GM18861 (cell line): ENCODE results near the gene SLC25A36.
"Not testable (repeated sequence)": the region's sequence is repeated elsewhere in the genome, so short reads cannot be mapped to it uniquely, and the experiment has no call there.

ENCODE experiments used
- ATAC-seq: cut with Tn5 transposase; IDR thresholded peaks from one replicate; pipeline ENCODE4 v1.9.1; 2021; ENCODE audit not compliant: unreplicated experiment

SLC25A36 gene

DNA sequence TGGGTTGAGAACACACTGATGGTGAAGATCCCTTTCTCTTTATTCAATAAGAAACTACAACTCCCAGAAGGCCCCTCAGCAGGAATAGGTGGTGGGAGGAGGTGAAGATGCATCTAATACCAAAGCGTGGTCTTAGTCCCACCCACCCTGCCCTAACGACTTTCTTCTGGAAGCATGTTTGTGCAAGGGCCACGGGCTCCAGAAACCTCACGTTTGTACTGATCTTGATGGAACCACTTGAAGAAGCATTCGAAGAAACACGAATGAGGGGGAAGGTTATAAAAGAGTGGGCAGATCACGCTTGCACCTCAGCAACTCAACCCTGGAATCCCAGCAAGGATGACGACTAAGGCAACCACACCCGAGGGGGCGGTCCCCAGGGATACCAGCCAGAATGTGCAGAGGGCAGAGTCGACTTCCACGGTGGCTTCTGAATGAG, 10.6 kb upstream of the SLC25A36 start:
- no peak for ATAC-seq

DNA sequence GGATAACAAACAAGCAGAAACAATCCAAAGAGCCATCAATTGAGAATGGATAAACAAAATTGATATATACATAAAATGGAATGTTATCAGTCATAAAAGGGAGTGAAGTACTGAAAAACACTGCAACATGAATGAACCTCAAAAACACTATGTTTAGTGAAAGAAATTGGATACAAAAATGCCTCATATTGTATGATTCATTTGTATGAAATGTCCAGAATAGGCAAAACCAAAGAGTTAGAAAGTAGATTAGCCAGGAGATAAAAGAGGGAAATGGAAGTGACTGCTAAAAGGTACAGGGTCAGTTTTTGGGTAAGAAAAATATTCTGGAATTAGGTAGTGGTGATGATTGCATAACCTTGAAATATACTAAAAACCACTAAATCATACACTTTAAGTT, 9.8 kb upstream of the SLC25A36 start:
- no peak for ATAC-seq

DNA sequence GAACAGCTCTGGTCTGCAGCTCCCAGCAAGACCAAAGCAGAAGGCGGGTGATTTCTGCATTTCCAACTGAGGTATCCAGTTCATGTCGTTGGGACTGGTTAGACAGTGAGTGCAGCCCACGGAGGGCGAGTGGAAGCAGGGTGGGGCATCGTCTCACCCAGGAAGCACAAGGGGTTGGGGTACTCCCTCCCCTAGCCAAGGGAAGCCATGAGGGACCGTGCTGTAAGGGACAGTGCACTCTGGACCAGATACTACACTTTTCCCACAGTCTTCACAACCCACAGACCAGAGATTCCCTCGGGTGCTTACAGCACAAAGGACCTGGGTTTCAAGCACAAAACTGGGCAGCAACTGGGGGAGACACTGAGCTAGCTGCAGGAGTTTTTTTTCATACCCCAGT, 8.5 kb upstream of the SLC25A36 start:
- no peak for ATAC-seq

DNA sequence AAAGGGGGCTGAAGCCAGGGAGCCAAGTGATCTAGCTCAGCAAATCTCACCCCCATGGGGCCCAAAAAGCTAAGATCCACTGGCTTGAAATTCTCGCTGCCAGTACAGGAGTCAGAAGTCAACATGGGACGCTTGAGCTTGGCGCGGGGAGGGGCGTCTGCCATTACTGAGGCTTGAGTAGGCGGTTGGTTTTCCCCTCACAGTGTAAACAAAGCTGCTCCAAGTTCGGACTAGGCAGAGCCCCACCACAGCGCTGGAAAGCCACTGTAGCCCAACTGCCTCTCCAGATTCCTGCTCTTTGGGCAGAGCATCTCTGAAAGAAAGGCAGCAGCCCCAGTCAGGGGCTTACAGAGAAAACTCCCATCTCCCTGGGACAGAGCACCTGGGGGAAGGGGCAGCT, 8.1 kb upstream of the SLC25A36 start:
- no peak for ATAC-seq

DNA sequence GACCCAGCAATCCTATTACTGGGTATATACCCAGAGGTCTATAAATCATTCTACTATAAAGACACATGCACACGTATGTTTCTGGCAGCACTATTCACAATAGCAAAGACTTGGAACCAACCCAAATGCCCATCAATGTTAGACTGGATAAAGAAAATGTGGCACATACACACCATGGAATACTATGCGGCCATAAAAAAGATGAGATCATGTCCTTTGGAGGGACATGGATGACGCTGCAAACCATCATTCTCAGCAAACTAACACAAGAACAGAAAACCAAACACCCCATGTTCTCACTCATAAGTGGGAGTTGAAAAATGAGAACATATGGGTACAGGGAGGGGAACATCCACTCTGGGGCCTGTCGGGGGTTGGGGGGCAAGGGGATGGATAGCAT, 2.3 kb upstream of the SLC25A36 start:
- not testable (repeated sequence) for ATAC-seq

DNA sequence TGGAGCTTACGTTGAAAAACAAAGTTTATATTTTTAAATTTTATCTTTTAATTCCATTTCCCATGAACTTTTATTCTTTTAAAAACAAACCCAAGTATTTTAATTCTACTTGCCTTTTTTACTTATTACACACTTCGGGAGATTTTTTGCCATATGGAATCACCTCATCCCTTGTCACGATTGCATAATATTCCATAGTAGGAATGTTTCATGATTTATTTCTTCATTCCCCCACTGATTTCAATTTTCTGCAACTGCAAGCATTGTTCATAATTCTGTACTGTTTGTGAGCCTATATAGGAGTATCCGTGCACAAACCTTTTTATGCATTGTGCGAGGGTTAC, 574 bp upstream of the SLC25A36 start:
- no peak for ATAC-seq

DNA sequence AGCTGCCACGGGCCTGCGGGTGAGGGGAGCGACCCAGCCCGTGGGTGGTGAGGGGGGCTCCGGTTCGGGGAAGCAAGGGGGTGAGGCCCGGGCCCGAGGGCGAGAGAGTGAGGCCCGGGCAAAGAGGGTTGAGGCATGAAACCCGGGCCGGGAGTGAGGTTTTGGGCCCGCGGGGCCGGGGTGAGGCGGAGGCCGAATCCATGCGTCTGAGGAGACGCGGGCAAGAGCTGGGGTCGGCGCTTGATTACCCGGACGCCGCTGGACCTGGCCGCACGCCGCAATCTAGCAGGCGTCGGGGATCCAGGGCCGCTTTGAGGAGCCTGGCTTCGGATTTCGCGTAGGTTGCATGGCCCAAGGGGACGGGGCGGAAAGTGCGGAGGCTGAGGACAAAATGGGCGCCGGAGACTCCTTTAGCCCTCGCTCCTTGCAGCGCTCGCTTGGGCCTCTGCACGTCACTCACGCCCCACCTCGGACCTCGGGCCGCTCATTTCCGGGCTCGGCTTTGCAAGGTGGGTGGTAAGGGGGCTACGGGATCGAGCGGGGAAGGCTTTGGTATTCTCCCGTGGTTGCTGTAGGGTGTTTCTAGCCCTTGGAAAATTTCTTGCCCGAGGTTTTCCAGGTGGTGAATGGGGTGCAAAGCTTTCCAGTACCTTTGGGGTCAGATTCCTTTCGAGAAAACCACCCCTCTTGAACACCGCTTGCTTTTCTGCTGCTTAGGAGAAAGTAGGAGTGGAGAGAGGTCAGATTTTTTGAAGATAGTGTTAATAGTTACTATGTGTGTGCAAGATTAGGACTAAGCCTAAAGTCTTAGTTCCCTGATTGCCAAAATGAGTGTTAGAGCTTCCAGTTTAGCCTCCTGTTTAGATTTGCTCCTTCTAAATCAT, 827 bp downstream of the SLC25A36 start:
- ATAC-seq, result peak; percentile 29

DNA sequence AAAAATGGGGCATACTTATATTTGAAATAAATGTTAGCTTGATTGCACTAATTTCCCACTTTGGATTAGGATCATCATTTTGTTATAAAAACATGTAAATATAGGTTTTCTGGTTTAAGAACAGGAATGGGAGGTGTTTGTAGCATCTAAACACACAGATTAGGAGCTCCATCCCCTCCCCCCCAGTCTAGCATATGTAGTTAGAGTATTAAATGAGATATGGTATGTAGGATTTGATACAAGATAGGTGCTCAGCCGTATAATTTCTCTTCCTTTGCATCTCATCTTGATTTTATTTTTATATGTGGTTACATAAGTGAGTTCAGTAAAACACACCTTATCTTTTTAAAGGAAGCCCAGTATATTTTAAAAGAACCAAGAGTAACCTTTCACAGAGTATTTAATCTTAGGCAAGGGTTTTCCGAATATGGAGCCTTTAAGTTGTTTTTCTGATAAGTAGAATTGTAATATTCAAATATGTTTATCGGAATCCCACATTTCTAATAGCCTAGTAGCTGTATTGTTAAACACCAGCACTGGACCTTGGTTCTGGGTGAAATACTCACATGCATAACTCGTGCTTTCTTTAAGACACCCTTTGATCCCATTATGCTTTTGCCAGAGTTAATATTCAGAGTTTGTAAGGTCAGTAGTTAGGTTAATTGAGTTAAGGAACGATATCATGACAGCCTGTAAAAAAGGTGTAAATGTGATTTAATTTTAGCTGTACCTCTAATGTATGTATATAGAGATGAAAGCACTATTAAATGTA, 2.3 kb downstream of the SLC25A36 start:
- ATAC-seq, result no peak

DNA sequence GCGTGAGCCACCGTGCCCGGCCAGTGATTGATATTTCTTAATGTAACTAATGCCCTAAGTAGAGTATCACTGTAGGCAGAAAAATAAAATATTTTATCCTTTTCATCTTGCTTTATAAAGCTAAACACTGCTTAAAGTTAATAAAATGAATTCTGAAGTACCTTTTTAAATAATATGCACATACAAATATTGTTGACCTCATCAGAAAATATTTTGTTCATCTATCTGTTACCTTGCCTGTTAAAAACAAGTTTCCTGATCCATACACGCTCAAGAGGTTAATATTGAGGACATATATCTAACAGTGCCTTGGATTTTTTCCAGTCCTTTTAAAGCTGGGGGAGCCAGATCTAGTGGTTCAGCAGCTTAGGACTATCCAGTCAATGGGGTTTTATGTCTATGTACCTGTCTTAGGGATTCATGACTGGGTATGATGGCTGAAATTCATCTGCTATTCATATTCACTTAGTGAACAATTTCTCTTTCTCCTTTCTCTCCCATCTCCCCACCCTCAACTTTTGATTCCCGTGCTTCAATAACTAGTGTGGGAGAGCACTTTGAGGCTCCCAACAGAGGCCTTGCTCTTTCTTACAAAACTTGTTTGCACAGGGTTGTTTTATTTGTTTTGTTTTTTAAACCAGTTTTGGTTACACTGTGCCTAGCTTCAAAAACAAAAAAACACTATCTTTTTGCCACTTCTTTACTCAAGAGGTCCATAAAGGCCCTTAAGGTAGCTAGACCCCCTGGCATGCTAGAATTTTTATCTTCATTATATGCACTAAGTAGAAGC, 7.0 kb downstream of the SLC25A36 start:
- no peak for ATAC-seq

DNA sequence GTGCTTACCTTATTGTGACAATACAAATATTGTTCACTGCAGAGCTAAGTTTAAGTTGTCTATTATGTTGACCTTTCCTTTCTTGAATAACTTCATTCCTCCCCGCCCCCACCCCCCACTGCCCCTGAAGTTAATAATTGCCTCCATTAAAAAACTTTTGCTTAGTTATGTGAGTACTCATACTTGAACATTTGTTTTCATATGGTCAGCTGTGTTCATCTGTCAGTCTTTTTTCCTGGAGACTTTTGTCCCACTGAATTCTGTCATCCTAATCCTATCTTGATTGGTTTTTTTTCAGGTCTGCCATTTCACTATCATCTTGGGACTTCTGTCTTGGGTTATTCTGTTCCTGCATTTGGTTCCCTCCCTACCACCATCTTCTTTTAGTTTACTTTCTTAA, 8.5 kb downstream of the SLC25A36 start:
- ATAC-seq, result no peak

DNA sequence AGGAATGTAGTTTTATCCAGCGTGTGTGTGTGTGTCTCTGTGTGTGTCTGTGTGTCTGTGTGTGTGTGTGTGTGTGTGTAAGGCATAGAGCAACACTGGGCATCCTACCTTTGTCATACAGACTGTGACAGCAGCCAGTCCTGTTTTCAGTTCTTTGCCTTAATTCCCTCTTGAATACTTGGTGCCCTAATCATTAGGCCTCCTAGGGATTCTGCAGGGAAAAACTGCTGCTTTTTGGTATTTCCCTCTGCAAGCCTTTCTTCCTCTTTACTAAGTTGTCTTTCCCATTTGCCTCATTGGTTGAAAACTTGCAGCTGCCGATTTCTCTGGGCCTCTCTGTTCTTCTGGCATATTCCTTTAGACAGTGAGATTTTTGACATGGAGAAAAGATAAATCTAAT, 9.2 kb downstream of the SLC25A36 start:
- no peak for ATAC-seq

DNA sequence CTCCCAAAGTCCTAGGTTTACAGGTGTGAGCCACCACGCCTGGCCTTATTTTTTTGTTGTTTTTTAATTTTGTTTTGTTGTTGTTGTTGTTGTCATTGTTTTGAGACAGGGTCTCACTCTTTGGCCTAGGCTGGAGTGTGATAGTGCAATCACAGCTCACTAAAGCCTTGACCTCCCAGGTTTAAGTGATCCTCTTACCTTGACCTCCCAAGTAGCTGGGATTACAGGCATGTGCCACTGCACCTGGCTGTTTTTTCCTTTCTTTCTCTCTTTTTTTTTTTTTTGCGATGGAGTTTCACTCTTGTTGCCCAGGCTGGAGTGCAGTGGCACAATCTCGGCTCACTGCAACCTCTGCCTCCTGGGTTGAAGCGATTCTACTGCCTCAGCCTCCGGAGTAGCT, 10.1 kb downstream of the SLC25A36 start:
- not testable (repeated sequence) for ATAC-seq

DNA sequence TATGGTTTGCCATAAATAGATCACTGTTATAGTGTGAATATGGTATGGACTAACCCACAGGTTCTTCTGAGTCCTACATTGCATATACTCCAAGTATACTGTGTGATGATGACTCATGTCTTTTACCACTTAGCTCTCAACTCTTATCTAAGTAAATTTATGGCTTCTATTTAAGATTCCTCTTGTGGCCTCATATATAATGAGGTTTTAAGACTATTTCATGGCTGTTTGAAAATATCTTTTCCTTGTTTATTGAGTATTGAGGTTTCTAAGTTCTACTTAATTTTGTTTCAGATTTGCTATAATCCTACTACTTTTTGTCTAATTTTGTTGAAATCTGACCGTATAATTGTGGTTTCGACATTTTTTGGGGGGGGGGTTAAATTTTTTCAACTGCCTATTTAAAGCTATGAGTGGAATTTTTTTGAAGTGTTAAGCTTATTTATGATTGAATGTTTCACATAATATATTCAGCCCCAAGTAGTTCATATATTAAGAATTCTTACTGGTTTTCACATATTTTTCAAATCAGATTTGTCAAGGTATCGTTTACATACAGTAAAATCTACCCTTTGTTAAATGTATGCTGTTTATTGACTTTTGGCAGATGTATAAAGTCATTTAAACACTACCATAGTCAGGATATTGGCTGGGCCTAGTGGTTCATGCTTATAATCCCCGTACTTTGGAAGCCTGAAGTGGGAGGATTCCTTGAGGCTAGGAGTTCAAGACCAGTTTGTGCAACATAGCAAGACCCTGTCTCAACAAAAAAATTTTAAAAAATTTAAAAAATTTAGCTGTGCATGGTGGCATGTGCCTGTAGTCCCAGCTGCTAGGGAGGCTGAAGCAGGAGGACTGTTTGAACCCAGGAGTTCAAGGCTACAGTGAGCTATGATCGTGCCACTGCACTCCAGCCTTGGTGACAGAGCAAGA, 11.7 kb downstream of the SLC25A36 start:
- no peak for ATAC-seq

DNA sequence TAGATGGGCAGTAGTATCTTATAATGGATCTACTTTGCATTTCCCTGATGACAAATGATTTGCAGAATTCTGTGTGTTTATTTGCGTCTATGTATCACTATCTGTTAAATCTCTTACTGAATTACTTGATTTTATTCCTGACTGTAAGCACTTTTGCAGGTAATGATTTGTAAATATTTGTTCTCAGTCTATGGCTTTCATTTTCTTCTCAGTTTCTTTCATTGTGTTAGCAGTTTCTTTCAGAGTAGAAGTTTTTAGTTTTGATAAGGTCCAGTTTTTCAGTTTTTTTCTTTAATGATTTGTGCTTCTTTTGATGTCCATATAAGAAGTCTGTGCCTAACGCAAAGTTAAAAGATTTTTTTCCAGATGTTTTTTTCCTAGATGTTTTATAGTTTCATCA, 12.9 kb downstream of the SLC25A36 start:
- ATAC-seq, result no peak

DNA sequence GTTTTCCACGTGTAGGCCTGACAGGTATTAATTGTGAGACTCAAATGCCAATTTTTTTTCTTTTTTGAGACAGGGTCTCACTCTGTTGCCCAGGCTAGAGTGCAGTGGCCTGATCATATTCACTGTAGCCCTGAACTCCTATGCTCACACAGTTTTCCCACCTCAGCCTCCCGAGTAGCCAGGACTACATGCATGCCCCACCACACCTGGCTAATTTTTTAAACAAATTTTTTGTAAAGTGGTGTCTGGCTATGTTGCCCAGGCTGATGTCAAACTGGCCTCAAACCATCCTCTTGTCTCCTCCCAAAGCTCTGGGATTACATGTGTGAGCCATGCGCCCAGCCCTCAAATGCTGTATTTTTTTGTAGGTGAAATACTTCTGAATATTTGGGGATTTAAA, 14.0 kb downstream of the SLC25A36 start:
- ATAC-seq, result no peak

DNA sequence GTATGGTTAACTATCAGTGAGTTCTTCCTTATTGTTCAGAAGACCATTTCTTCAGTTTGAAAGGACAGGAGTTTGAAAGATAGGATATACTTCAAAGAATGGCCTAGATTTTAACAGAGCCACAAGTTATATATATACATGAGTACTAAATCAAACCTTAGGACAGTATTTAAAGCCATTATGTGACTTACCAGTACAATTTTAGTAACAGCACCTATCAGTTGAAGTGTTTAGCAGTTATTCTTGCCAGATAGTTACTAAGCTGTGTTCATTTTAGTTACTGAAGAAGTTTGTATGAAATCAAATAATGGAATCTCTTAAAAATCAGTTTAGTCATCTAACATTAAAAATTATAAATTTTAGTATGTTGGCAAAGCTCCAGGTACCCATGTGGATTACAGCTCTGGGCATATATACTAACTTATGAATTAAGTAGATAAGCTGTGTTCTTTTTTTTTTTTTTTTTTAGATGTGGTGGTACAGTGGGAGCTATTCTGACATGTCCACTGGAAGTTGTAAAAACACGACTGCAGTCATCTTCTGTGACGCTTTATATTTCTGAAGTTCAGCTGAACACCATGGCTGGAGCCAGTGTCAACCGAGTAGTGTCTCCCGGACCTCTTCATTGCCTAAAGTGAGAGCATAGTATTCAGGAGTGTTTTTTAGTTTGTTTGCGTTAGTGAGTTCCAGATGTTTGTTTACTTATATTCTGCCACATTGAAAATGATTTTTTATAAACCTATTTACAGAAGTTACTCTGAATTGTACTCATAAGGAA, 14.6 kb downstream of the SLC25A36 start:
- no peak for ATAC-seq

DNA sequence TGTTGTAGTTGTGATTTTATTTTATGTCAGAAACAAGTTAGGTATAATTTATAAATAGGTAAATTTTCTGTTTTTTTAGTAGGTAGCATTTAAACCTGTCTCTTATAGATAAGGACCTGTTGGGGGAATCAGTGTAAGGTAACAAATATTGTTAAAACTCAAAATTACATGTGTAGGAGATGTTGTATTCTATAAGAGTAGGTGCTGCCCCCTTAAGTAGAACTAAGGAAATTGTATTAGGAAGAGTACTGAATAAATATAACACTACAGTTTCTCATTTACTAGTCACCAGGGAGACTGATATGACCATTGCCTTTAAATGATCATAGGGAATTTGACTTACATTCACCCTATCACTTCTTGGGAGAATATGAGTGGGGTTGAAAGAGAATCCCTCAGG, 31.2 kb downstream of the SLC25A36 start:
- ATAC-seq, result no peak

DNA sequence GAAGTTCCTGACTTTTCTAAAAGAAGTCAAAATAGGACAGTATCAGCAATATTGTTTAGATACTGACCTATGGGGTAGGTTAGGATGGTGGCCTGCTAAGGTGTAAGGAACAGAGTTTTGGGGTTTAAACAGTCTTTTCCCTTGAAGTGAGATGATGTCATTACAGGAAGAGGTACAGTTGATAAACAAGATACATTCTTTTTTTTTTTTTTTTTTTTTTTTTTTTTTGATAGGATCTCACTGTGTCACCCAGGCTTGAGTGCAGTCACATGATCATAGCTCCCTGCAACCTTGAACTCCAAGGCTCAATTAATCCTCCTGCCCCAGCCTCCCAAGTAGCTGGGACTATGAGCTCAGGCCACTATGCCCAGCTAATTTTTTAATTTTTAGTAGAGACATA, 33.3 kb downstream of the SLC25A36 start:
- no peak for ATAC-seq

DNA sequence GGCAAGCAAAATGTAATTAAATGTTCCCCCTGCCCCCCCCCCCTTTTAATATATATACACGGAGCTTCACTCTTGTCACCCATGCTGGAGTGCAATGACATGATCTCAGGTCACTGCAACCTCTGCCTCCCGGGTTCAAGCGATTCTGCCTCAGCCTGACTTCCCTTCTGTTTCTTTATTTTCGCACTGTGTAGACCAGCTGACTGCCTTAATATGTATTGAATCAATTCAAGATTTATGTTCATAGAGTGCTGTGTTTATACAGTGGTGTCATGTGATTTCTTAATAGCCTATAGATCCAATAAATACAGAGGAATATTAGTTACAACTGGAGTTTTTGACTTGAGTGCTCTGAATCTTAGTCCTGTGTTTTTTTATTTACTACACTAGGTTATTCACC, 39.0 kb downstream of the SLC25A36 start:
- ATAC-seq, result no peak

DNA sequence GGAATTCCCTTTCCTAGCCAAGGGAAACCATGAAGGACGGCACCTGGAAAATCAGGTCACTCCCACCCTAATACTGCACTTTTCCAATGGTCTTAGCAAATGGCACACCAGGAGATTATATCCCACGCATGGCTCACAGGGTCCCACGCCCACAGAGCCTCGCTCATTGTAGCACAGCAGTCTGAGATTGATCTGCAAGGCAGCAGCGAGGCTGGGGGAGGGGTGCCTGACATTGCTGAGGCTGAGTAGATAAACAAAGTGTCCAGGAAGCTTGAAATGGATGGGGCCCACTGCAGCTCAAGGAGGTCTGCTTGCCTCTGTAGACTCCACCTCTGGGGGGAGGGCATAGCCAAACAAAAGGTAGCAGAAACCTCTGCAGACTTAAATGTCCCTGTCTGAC, 46.2 kb downstream of the SLC25A36 start:
- ATAC-seq, result not testable (repeated sequence)
